ENCODE results near the gene CCRL2. TPM values are rescaled to one million over a fixed set of nuclear protein-coding genes. Genes with fewer than 3 reads are reported as not detected.

The CCRL2 gene
- total and polyA plus RNA-seq, 8 donors: 0.24 to 2.2 (median 0.82) TPM

- no peaks in the 10 kb centered on the region for H3K4me1 ChIP-seq
- FAIRE-seq (no peak), ATAC-seq (peak in 2 of 4 donors; percentile 72 to 82), DNase-seq (no peak)
- 60 to 76% methylated on average over 8 of the region's 8 CpGs for WGBS, 2 donors
- no peak for TF ChIP-seq CTCF (IDR thresholded peaks at IDR 0.05)
- H3K4me3 ChIP-seq: no peak overlapping the region
- H3K9me3 ChIP-seq: no peaks in the 10 kb centered on the region
- no peaks in the 10 kb centered on the region for H3K36me3 ChIP-seq
- no peaks in the 10 kb centered on the region for H3K27me3 ChIP-seq
- no peak overlapping the region for H3K27ac ChIP-seq
- intact Hi-C loops (cut with DNase I): no loop called here
These were observed 45.4 kb upstream of the CCRL2 start for GRCh38 chr3:46361408-46362283.

GRCh38 chr3:46365041-46365440 is 42.0 kb upstream of the CCRL2 start:
- FAIRE-seq: no peak
- 70% methylated on average over 4 of the region's 4 CpGs for WGBS, 2 donors
- ATAC-seq: no peak
- DNase-seq: no peak
- Histone ChIP-seq H3K9me3 (no peaks in the 10 kb centered on the region), H3K4me1 (no peaks in the 10 kb centered on the region), H3K4me3 (no peak overlapping the region), H3K27ac (no peak overlapping the region), H3K27me3 (no peaks in the 10 kb centered on the region), H3K36me3 (no peaks in the 10 kb centered on the region)
- no peak for TF ChIP-seq CTCF (IDR thresholded peaks at IDR 0.05)
- intact Hi-C loops (cut with DNase I): no loop called here

- ATAC-seq: no peak
- WGBS, 2 donors: 80 to 88% methylated on average over 5 of the region's 5 CpGs
- no peak for TF ChIP-seq CTCF (IDR thresholded peaks at IDR 0.05)
- FAIRE-seq: no peak
- DNase-seq: no peak
- H3K4me1 ChIP-seq: no peaks in the 10 kb centered on the region
- H3K36me3 ChIP-seq: no peaks in the 10 kb centered on the region
- H3K4me3 ChIP-seq: no peak overlapping the region
- H3K27ac ChIP-seq: no peak overlapping the region
- H3K9me3 ChIP-seq: no peaks in the 10 kb centered on the region
- intact Hi-C loops (cut with DNase I): no loop called here
- no peaks in the 10 kb centered on the region for H3K27me3 ChIP-seq
These were observed 41.1 kb upstream of the CCRL2 start for GRCh38 chr3:46365737-46366524.

GRCh38 chr3:46367811-46368210 is 39.2 kb upstream of the CCRL2 start:
- TF ChIP-seq CTCF (IDR thresholded peaks at IDR 0.05): no peak
- no peak overlapping the region for H3K27ac ChIP-seq
- no peak overlapping the region for H3K4me3 ChIP-seq
- H3K36me3 ChIP-seq: no peaks in the 10 kb centered on the region
- DNase-seq: no peak
- 76 to 77% methylated on average over 5 of the region's 5 CpGs for whole genome bisulfite sequencing, 2 donors
- intact Hi-C loops (cut with DNase I): no loop called here
- no peak for FAIRE-seq
- no peaks in the 10 kb centered on the region for H3K27me3 ChIP-seq
- no peak for ATAC-seq
- no peaks in the 10 kb centered on the region for H3K9me3 ChIP-seq
- H3K4me1 ChIP-seq: no peaks in the 10 kb centered on the region
